Measurements from ENCODE around the gene LFNG.

DNA sequence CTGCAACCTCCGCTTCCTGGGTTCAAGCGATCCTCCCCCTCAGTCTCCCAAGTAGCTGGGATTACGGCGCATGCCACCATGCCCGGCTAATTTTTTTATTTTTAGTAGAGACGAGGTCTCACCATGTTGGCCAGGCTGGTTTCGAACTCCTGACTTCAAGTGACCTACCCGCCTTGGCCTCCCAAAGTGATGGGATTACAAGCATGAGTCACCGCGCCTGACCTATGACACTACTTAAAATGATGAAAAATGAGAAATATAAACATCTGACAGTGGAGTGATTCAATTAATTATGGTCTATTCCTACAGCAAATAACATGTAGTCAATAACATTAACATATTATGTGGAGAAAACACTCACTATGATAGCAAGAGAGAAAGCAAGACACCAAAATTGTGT lies 33.5 kb downstream of the LFNG start:
- TF ChIP-seq, protein P1, sequence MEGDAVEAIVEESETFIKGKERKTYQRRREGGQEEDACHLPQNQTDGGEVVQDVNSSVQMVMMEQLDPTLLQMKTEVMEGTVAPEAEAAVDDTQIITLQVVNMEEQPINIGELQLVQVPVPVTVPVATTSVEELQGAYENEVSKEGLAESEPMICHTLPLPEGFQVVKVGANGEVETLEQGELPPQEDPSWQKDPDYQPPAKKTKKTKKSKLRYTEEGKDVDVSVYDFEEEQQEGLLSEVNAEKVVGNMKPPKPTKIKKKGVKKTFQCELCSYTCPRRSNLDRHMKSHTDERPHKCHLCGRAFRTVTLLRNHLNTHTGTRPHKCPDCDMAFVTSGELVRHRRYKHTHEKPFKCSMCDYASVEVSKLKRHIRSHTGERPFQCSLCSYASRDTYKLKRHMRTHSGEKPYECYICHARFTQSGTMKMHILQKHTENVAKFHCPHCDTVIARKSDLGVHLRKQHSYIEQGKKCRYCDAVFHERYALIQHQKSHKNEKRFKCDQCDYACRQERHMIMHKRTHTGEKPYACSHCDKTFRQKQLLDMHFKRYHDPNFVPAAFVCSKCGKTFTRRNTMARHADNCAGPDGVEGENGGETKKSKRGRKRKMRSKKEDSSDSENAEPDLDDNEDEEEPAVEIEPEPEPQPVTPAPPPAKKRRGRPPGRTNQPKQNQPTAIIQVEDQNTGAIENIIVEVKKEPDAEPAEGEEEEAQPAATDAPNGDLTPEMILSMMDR (IDR thresholded peaks at IDR 0.05 in 8 of 11, conservative IDR thresholded peaks at IDR 0.05 in 3 of 11), result no peak
- no peak for TF ChIP-seq POLR2A (IDR thresholded peaks at IDR 0.05)
- TF ChIP-seq POLR2AphosphoS5 (IDR thresholded peaks at IDR 0.05), result no peak

All from spleen (tissue), 7 donors.